RKO (cell line): ENCODE measurements around the gene PANK3.
"Not testable (repeated sequence)": the region's sequence is repeated elsewhere in the genome, so short reads cannot be mapped to it uniquely, and the experiment has no call there.

Source experiments
- DNase-seq: peaks from one replicate; pipeline ENCODE4 v3.0.0-alpha.2; 2016; ENCODE audit warnings: low spot score

Gene PANK3

GRCh38 chr5:168552146-168552545, 27.0 kb downstream of the PANK3 start:
- no peak for DNase-seq

- no peak for DNase-seq
Observed at GRCh38 chr5:168550656-168551055, 28.5 kb downstream of the PANK3 start.

- DNase-seq = no peak
Observed at GRCh38 chr5:168549554-168549953, 29.6 kb downstream of the PANK3 start.

- DNase-seq = no peak
Observed at GRCh38 chr5:168537176-168537575, 42.0 kb downstream of the PANK3 start.

GRCh38 chr5:168534351-168534750, 44.8 kb downstream of the PANK3 start:
- not testable (repeated sequence) for DNase-seq

DNA sequence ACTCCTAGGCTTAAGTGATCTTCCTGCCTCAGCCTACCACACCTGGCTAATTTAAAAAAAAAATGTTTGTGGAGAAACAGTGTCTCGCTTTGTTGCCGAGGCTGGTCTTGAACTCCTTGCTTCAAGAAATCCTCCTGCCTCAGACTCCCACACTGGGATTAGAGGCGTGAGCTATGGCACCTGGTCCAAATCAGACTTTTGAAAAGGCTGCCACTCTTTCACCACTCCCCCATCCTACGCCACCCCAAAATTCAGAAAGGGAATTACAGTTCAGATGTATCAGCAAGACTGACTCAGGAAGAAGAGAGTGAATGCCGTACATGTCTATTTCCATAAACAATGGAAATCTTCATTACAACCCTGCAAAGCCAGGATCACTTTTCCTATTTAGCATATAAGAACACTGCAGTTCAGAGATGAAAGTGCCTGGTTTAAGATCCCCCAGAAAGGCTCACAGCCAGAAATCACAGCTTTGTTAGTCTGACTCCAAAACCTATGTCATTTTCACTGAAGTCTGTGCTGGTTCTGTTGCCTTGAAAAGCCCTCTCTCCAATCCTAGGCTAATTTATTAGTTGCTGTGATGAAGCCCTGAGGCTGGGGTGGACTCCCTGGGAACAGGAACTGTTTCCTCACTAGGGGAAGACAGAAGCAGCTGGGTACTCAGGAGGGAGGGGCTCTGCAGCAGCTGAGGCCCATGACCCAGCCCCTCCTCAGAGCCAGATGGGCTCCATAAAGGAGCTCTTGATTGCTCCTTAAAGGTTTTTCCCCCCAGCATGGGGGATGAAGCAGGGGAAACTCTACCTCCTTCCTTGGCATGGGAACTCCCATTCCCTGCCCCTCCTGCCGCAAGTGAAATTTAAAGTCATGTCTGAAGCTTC, 46.9 kb downstream of the PANK3 start:
- no peak for DNase-seq

- no peak for DNase-seq
Observed at GRCh38 chr5:168531191-168531590, 48.0 kb downstream of the PANK3 start.

DNA sequence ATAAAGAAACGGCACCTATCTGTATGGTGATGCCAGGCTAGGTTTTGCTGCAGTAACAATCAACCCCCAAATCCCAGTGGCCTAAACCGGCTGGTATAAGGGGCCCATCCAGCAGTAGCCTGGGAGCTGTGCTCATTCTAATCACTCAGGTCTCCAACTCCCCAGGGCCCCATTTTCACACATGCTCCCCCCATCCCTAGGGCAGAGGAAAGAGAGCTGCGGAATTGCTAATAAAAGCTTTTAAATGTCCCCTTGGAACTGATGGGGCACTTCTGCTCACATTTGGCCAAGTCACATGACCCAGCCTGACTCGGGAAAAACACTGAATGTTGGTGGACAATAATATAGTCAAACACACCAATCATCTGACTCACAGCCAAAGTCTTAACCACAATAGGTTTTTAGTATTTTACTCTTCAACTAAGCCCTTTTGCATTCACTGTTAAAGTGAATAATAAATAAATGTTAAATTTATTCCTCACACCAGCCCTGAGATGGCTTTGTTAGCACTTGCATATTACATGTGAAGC, 48.5 kb downstream of the PANK3 start:
- DNase-seq = no peak

DNA sequence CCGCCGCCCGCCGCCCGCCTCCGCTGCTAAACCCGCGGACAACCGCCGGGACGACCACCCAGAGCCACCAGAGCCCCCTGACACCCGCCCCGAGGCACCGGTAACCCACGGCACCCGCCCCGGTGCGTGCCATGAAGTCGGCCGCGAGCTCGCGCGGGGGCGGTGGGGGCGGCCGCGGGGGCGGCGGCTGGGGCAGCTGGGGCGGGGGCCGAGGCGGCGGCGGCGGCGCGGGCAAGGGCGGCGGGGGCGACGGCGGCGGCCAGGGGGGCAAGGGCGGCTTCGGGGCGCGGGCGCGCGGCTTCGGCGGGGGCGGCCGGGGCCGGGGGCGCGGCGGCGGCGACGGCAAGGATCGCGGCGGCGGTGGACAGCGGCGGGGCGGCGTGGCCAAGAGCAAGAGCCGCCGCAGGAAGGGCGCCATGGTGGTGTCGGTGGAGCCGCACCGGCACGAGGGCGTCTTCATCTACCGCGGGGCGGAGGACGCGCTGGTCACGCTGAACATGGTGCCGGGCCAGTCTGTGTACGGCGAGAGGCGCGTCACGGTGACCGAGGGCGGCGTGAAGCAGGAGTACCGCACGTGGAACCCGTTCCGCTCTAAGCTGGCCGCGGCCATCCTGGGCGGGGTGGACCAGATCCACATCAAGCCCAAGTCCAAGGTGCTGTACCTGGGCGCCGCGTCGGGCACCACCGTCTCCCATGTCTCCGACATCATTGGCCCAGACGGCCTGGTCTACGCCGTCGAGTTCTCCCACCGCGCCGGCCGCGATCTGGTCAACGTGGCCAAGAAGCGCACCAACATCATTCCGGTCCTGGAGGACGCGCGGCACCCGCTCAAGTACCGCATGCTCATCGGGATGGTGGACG, 49.6 kb downstream of the PANK3 start:
- no peak for DNase-seq

GRCh38 chr5:168528521-168529373, 50.4 kb downstream of the PANK3 start, which contains the start of gene FBLL1:
Gene FBLL1, plus strand, starts transcription at chr5:168529305. Its CDS starts 200 bp downstream, at chr5:168529505.
- no peak for DNase-seq

GRCh38 chr5:168527756-168528295, 51.3 kb downstream of the PANK3 start:
- DNase-seq = no peak

- no peak for DNase-seq
Observed at GRCh38 chr5:168525856-168526255, 53.3 kb downstream of the PANK3 start.

DNA sequence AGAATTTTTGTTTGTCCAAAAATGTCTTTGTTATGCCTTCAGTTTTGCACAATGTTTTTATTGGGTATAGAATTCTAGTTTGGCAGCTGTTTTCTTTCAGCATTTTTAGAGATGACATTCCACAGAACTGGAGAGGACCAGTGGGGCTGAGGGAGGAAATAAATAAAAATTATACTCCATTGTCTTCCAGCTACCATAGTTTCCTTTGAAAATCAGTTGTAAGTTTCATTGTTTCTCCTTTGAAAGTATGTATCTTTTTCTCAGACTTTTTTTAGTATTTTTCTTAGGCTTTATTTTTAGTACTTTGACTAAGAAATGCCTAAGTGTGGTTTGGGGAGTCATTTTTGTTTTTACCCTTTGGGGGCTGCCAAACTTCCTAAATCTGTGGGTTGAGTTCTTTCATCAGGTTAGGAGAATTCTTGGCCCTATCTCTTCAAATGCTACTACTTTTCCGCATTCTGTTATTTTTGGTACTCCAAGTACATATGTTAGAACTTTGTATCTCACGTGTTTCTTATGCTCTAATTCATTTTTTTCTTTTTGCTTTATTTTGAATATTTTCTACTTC, 65.2 kb downstream of the PANK3 start:
- DNase-seq = no peak

DNA sequence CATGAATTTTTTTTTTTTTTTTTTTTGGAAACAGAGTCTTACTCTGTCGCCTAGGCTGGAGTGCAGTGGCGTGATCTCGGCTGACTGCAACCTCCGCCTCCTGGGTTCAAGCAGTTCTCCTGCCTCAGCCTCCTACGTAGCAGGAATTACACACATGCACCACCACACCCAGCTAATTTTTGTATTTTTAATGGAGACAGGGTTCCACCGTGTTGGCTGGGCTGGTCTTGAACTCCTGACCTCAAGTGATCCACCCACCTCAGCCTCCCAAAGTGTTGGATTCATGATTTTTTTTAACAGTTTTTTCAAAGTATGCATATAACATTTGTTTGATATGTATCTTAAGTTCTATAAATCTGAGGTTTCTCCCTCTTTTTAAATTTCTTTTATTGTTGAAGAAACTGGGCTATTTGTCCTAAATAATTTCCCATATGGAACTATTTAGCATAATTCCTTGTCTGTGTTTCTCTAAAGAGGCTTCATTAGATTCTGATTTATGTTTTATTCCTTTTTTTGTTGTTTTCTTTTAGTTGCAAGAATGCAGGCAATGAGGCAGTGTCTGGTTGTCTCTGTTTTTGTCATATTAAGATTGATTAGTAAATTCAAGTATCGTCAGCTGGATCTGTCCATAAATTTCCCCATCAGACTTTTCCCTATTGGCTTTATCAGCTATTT, 76.5 kb downstream of the PANK3 start:
- DNase-seq = no peak
